Uterus (tissue), 2 donors: ENCODE data around the gene FOSB.

ENCODE experiments used
- POLR2A ChIP-seq, 2 donors: fragments of 450-650 bp; IDR thresholded peaks; one replicate each; pipeline ENCODE4 v1.6.1; 2016; ENCODE audit warnings: antibody characterized with exemption in 2 of 2, mild to moderate bottlenecking in 1 of 2, moderate library complexity in 1 of 2
- TF ChIP-seq, protein P1 (sequence below), 4 experiments: fragments of 200-600 bp in 2 of 4; fragments of 450-650 bp in 2 of 4; sonication (generic) in 2 of 4; IDR thresholded peaks; one replicate each; pipeline ENCODE4 v1.5.1; 2016 to 2019; ENCODE audit warnings: antibody characterized with exemption in 4 of 4, mild to moderate bottlenecking in 2 of 4, moderate library complexity in 1 of 4

GRCh38 chr19:45437328-45437727, 30.5 kb upstream of the FOSB start:
- TF ChIP-seq, protein P1, sequence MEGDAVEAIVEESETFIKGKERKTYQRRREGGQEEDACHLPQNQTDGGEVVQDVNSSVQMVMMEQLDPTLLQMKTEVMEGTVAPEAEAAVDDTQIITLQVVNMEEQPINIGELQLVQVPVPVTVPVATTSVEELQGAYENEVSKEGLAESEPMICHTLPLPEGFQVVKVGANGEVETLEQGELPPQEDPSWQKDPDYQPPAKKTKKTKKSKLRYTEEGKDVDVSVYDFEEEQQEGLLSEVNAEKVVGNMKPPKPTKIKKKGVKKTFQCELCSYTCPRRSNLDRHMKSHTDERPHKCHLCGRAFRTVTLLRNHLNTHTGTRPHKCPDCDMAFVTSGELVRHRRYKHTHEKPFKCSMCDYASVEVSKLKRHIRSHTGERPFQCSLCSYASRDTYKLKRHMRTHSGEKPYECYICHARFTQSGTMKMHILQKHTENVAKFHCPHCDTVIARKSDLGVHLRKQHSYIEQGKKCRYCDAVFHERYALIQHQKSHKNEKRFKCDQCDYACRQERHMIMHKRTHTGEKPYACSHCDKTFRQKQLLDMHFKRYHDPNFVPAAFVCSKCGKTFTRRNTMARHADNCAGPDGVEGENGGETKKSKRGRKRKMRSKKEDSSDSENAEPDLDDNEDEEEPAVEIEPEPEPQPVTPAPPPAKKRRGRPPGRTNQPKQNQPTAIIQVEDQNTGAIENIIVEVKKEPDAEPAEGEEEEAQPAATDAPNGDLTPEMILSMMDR (IDR thresholded peaks at IDR 0.05) = no peak
- TF ChIP-seq POLR2A (IDR thresholded peaks at IDR 0.05) = no peak
